SK-N-SH treated with all-trans-retinoic acid at 6 μM for 48 hours (cell line): Measurements from ENCODE around the gene TPBG.

Source experiments
- ATAC-seq: fragments of 200-7000 bp; cut with Tn5 transposase; 3 replicates; pipeline ENCODE4 v1.9.1; 2020; ENCODE audit warnings: mild to moderate bottlenecking, moderate library complexity
- ARNTL ChIP-seq: fragments of 450-650 bp; formaldehyde crosslinking; IDR thresholded peaks from 2 replicates; pipeline ENCODE4 v1.5.0; 2020; ENCODE audit warnings: low read depth, mild to moderate bottlenecking, moderate library complexity, borderline replicate concordance
- BACH2 ChIP-seq: fragments of 250-450 bp; sonication (Bioruptor Pico); IDR thresholded peaks from 2 replicates; pipeline ENCODE4 v1.9.0; 2021; ENCODE audit warnings: mild to moderate bottlenecking, borderline replicate concordance
- CSDC2 ChIP-seq: fragments of 250-450 bp; sonication (Bioruptor Pico); IDR thresholded peaks from 2 replicates; pipeline ENCODE4 v1.5.0; 2020; ENCODE audit warnings: mild to moderate bottlenecking, moderate library complexity
- ESRRG ChIP-seq: fragments of 250-450 bp; sonication (Bioruptor Pico); IDR thresholded peaks from 2 replicates; pipeline ENCODE4 v1.6.1; 2021; ENCODE audit warnings: mild to moderate bottlenecking
- GLIS3 ChIP-seq: fragments of 250-450 bp; sonication (Bioruptor Pico); IDR thresholded peaks from 2 replicates; pipeline ENCODE4 v1.5.0; 2020; ENCODE audit warnings: mild to moderate bottlenecking, moderate library complexity
- ISL1 ChIP-seq: fragments of 250-450 bp; sonication (Bioruptor Pico); IDR thresholded peaks from 2 replicates; pipeline ENCODE4 v2.1.2; 2022; ENCODE audit warnings: mild to moderate bottlenecking, moderate library complexity
- OSR1 ChIP-seq: fragments of 250-450 bp; sonication (Bioruptor Pico); IDR thresholded peaks from 2 replicates; pipeline ENCODE4 v1.8.0; 2022; ENCODE audit warnings: moderate library complexity, mild to moderate bottlenecking, inconsistent platforms
- PPARA ChIP-seq: fragments of 250-450 bp; sonication (Bioruptor Pico); IDR thresholded peaks from 2 replicates; pipeline ENCODE4 v1.5.0; 2020; ENCODE audit warnings: mild to moderate bottlenecking, borderline replicate concordance
- RARB ChIP-seq: fragments of 250-450 bp; sonication (Bioruptor Pico); IDR thresholded peaks from 2 replicates; pipeline ENCODE4 v1.8.0; 2021; ENCODE audit warnings: mild to moderate bottlenecking, moderate library complexity
- SNAI2 ChIP-seq: fragments of 250-450 bp; sonication (Bioruptor Pico); IDR thresholded peaks from 2 replicates; pipeline ENCODE4 v1.5.0; 2020; ENCODE audit warnings: mild to moderate bottlenecking, moderate library complexity
- TCF4 ChIP-seq: fragments of 250-450 bp; sonication (Bioruptor Pico); IDR thresholded peaks from 2 replicates; pipeline ENCODE4 v1.8.0; 2021; ENCODE audit warnings: mild to moderate bottlenecking, moderate library complexity, borderline replicate concordance
- ZC3H10 ChIP-seq: fragments of 250-450 bp; sonication (Bioruptor Pico); IDR thresholded peaks from 2 replicates; pipeline ENCODE4 v1.5.1; 2021; ENCODE audit warnings: mild to moderate bottlenecking, moderate library complexity
- ZFP30 ChIP-seq: fragments of 450-650 bp; formaldehyde crosslinking; IDR thresholded peaks from 2 replicates; pipeline ENCODE4 v1.5.0; 2022; ENCODE audit warnings: mild to moderate bottlenecking, moderate library complexity
- ZNF565 ChIP-seq: fragments of 450-650 bp; formaldehyde crosslinking; conservative IDR thresholded peaks from 2 replicates; pipeline ENCODE4 v1.5.0; 2020; ENCODE audit warnings: low read depth, mild to moderate bottlenecking, moderate library complexity
- ZNF70 ChIP-seq: fragments of 450-650 bp; formaldehyde crosslinking; IDR thresholded peaks from 2 replicates; pipeline ENCODE4 v1.5.0; 2020; ENCODE audit warnings: mild to moderate bottlenecking, moderate library complexity
- ZNF8 ChIP-seq: fragments of 450-650 bp; formaldehyde crosslinking; IDR thresholded peaks from 2 replicates; pipeline ENCODE4 v1.5.0; 2020; ENCODE audit warnings: mild to moderate bottlenecking, moderate library complexity
- TF ChIP-seq, protein P1 (sequence below): fragments of 250-450 bp; sonication (Bioruptor Pico); IDR thresholded peaks from 2 replicates; pipeline ENCODE4 v1.8.0; 2021; ENCODE audit warnings: low read depth, mild to moderate bottlenecking, moderate library complexity, borderline replicate concordance
- TF ChIP-seq, protein P2 (sequence below): fragments of 250-450 bp; sonication (Bioruptor Pico); IDR thresholded peaks from 2 replicates; pipeline ENCODE4 v1.8.0; 2020; ENCODE audit warnings: mild to moderate bottlenecking, moderate library complexity, borderline replicate concordance
- TF ChIP-seq, protein P3 (sequence below): fragments of 250-450 bp; sonication (Bioruptor Pico); IDR thresholded peaks from 2 replicates; pipeline ENCODE4 v1.5.0; 2020; ENCODE audit warnings: mild to moderate bottlenecking, moderate library complexity
- TF ChIP-seq, protein P4 (sequence below): fragments of 250-450 bp; sonication (Bioruptor Pico); IDR thresholded peaks from 2 replicates; pipeline ENCODE4 v1.5.1; 2020; ENCODE audit warnings: low read depth, mild to moderate bottlenecking, moderate library complexity

Gene TPBG

DNA sequence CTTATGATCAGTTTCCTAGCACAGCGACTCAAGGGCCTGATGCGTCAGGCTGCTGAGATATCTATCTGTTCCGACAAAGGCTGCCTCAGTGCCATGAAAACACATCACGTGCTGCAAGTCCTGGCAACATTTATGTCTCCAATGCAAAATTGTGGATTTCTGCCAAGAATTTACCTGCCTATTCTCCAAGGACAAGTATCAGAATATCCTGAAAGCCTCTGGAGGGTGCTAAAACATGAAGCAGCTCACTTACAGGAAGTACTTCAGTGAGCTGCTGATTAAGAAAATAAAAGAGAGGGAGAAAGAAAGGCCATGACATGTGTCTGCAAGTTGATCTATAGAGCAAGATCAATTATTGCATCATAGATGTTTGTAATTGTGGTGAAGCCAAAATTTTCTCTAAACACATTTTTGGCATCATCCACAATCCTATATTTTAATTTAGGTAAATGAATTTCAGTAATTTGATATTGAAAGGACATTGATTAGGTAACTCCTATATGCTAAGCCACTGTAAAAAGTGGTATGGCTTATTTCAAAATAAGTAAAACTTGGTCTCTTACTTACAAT lies 25.8 kb upstream of the TPBG start (continued):
- TF ChIP-seq, protein P1, sequence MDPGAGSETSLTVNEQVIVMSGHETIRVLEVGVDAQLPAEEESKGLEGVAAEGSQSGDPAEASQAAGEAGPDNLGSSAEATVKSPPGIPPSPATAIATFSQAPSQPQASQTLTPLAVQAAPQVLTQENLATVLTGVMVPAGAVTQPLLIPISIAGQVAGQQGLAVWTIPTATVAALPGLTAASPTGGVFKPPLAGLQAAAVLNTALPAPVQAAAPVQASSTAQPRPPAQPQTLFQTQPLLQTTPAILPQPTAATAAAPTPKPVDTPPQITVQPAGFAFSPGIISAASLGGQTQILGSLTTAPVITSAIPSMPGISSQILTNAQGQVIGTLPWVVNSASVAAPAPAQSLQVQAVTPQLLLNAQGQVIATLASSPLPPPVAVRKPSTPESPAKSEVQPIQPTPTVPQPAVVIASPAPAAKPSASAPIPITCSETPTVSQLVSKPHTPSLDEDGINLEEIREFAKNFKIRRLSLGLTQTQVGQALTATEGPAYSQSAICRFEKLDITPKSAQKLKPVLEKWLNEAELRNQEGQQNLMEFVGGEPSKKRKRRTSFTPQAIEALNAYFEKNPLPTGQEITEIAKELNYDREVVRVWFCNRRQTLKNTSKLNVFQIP (CRISPR knock-in tag): no peak

DNA sequence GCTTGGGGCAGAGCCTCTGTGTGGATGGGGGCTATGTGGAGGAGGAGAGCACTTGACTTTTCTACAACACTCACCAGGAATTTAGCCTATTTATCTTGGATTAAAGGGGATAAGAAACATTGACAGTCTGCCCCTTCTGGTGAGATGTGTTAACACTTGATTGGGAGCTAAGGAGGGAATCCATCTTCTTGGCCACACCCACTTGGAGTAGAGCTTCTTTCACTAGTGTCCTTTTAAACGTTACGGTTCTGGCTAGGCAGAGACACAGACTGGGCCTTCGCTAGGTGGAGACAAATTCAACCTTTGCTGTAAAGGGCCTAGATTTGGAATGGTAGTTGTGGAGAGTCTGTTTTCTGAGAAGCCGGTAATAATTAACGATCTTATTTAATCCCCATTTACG lies 15.5 kb upstream of the TPBG start:
- TF ChIP-seq ZNF565 (CRISPR knock-in tag) (no peak), ZFP30 (CRISPR knock-in tag) (no peak), TCF4 (no peak)
- no peak for ATAC-seq

DNA sequence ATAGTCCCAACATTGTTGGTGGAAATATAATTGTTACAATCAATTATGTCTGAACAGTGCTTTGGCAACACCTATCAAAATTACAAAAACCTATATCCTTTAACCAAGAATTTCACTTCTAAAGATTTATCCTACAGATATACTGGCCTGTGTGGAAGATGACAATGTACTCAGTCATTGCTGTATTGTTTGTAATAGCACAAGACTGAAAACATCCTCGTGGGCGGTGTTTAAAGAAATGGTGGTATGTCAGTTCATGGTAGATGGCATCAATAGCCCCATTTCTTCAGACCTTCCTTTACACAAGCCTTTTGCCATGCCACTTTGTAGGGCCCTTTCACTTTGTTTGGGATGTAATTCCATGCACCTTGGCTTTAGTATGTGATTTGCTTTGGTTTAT lies 9.8 kb upstream of the TPBG start:
- TF ChIP-seq, protein P1 (CRISPR knock-in tag): no peak
- TF ChIP-seq ARNTL (no peak), ISL1 (CRISPR knock-in tag) (no peak), ZNF8 (no peak), SNAI2 (CRISPR knock-in tag) (no peak), TCF4 (no peak), ESRRG (CRISPR knock-in tag) (no peak)
- TF ChIP-seq, protein P2, sequence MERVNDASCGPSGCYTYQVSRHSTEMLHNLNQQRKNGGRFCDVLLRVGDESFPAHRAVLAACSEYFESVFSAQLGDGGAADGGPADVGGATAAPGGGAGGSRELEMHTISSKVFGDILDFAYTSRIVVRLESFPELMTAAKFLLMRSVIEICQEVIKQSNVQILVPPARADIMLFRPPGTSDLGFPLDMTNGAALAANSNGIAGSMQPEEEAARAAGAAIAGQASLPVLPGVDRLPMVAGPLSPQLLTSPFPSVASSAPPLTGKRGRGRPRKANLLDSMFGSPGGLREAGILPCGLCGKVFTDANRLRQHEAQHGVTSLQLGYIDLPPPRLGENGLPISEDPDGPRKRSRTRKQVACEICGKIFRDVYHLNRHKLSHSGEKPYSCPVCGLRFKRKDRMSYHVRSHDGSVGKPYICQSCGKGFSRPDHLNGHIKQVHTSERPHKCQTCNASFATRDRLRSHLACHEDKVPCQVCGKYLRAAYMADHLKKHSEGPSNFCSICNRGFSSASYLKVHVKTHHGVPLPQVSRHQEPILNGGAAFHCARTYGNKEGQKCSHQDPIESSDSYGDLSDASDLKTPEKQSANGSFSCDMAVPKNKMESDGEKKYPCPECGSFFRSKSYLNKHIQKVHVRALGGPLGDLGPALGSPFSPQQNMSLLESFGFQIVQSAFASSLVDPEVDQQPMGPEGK: no peak
- TF ChIP-seq, all 23 proteins: peak for 0
- ATAC-seq: no peak

DNA sequence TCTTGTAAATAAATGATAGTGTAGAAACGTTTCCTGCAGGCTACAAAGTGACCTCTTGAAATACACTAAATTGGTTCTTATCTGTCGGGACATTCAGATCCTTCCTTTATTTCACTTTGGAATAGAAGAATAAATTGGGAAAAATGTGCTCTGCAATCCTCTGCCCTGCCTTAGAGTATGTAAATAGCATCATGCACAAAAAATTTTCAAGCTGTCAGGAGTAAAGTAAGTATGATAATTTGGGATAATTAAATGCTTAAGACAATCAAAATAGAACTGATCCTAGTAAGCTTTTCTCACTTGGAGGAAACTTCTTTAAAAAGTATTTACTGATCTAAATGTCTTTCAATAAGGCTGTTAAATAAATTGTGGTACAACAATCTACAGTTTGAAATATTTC lies 3.1 kb upstream of the TPBG start:
- ATAC-seq: no peak
- TF ChIP-seq ZNF70 (CRISPR knock-in tag): no peak
- no peak for TF ChIP-seq ARNTL
- TF ChIP-seq OSR1 (CRISPR knock-in tag): no peak
- TF ChIP-seq, protein P3, sequence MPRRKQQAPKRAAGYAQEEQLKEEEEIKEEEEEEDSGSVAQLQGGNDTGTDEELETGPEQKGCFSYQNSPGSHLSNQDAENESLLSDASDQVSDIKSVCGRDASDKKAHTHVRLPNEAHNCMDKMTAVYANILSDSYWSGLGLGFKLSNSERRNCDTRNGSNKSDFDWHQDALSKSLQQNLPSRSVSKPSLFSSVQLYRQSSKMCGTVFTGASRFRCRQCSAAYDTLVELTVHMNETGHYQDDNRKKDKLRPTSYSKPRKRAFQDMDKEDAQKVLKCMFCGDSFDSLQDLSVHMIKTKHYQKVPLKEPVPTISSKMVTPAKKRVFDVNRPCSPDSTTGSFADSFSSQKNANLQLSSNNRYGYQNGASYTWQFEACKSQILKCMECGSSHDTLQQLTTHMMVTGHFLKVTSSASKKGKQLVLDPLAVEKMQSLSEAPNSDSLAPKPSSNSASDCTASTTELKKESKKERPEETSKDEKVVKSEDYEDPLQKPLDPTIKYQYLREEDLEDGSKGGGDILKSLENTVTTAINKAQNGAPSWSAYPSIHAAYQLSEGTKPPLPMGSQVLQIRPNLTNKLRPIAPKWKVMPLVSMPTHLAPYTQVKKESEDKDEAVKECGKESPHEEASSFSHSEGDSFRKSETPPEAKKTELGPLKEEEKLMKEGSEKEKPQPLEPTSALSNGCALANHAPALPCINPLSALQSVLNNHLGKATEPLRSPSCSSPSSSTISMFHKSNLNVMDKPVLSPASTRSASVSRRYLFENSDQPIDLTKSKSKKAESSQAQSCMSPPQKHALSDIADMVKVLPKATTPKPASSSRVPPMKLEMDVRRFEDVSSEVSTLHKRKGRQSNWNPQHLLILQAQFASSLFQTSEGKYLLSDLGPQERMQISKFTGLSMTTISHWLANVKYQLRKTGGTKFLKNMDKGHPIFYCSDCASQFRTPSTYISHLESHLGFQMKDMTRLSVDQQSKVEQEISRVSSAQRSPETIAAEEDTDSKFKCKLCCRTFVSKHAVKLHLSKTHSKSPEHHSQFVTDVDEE: no peak
- TF ChIP-seq, protein P1 (CRISPR knock-in tag): no peak
- no peak for TF ChIP-seq ZNF8
- TF ChIP-seq CSDC2: no peak
- no peak for TF ChIP-seq ESRRG (CRISPR knock-in tag)
- TF ChIP-seq ZFP30 (CRISPR knock-in tag): no peak
- TF ChIP-seq ZC3H10 (CRISPR knock-in tag): no peak
- no peak for TF ChIP-seq RARB (CRISPR knock-in tag)
- TF ChIP-seq TCF4: no peak
- TF ChIP-seq ISL1 (CRISPR knock-in tag): no peak
- TF ChIP-seq SNAI2 (CRISPR knock-in tag): no peak
- TF ChIP-seq, protein P2: no peak
- TF ChIP-seq GLIS3: no peak
- no peak for TF ChIP-seq PPARA
- TF ChIP-seq, protein P4, sequence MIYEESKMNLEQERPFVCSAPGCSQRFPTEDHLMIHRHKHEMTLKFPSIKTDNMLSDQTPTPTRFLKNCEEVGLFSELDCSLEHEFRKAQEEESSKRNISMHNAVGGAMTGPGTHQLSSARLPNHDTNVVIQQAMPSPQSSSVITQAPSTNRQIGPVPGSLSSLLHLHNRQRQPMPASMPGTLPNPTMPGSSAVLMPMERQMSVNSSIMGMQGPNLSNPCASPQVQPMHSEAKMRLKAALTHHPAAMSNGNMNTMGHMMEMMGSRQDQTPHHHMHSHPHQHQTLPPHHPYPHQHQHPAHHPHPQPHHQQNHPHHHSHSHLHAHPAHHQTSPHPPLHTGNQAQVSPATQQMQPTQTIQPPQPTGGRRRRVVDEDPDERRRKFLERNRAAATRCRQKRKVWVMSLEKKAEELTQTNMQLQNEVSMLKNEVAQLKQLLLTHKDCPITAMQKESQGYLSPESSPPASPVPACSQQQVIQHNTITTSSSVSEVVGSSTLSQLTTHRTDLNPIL (CRISPR knock-in tag): no peak
- TF ChIP-seq BACH2 (CRISPR knock-in tag): no peak
- TF ChIP-seq, all 23 proteins: peak for 0
